Pancreas (tissue), 10 donors: ENCODE results near the gene CSNK1E. TPM values are rescaled to one million over a fixed set of nuclear protein-coding genes. Genes with fewer than 3 reads are reported as not detected.
"Not testable (repeated sequence)": the region's sequence is repeated elsewhere in the genome, so short reads cannot be mapped to it uniquely, and the experiment has no call there.

Source experiments
- ATAC-seq, 4 donors: fragments of 200-7000 bp; cut with Tn5 transposase; one replicate each; pipeline versions ENCODE4 v1.8.0 to v1.9.1; 2020; ENCODE audit warnings: mild to moderate bottlenecking in 4 of 4, moderate library complexity in 4 of 4
- DNase-seq, 6 donors: peaks; one replicate each; pipeline ENCODE4 v3.0.0-alpha.2; 2020
- FAIRE-seq: peaks from 2 replicates; lab custom pipeline; 2012; peaks lifted over from hg19 to GRCh38; lab: Jason Lieb, UNC
- H3K27ac ChIP-seq, 4 donors: fragments of 200-600 bp; sonication (generic); 1 replicate in 3 of 4; 2 replicates in 1 of 4; pipeline versions ENCODE4 v1.5.0 to v1.8.0; 2020
- H3K27me3 ChIP-seq, 4 donors: fragments of 200-600 bp; one replicate each; pipeline ENCODE4 v1.8.0; 2021
- H3K36me3 ChIP-seq, 3 donors: fragments of 200-600 bp; sonication (generic) in 1 of 3; one replicate each; pipeline versions ENCODE4 v1.5.0 to v1.8.0; 2020 to 2021
- H3K4me1 ChIP-seq, 3 donors: fragments of 200-600 bp; one replicate each; pipeline ENCODE4 v1.8.0; 2021
- H3K4me3 ChIP-seq, 4 donors: fragments of 200-600 bp; sonication (generic) in 2 of 4; one replicate each; pipeline versions ENCODE4 v1.5.0 to v1.8.0; 2020 to 2021
- H3K9me3 ChIP-seq, 4 donors: fragments of 200-600 bp; one replicate each; pipeline ENCODE4 v1.8.0; 2021
- CTCF ChIP-seq, 4 donors: fragments of 200-600 bp; sonication (generic) in 3 of 4; IDR thresholded peaks; one replicate each; pipeline versions ENCODE4 v1.5.0 to v1.8.0; 2021; ENCODE audit warnings: antibody characterized with exemption in 4 of 4
- WGBS, 2 donors: extraction: QIAGEN DNeasy Blood & Tissue Kit; methylation state at CpG; one replicate each; pipeline ENCODE4 v1.1.7; 2013; 5-methylcytosine and 5-hydroxymethylcytosine counted together
- intact Hi-C, 3 donors: fragments of 100-400 bp; cut with DNase I; formaldehyde crosslinking; loops; one replicate each; pipeline versions ENCODE4 v1.11.1 to v1.14.2; 2022
- polyA plus RNA-seq, 2 donors: library from polyadenylated mRNA; stranded (reverse); fragments of 200-250 nt; gene quantifications; one replicate each; pipeline ENCODE4 v1.2.3, GENCODE V29; 2013
- total RNA-seq, 6 donors: library from RNA; stranded (reverse); fragmentation: NEBNext Ultra II Directional in 4 of 6; extraction: Animal tissue kit (Norgen Biotek cat#: 25700) in 4 of 6; gene quantifications; one replicate each; pipeline versions ENCODE4 v1.2.1 to v1.2.4, GENCODE V29; 2021 to 2023
- donor health status: healthy with polysubstance abuse.
- donor health status: DM: no; HTN: no; CAD: no; lungs with moderate emphysema.
- donor health status: DM: no; HTN: no; CAD: no.
- donor health status: control.
- donor health status: control.
- donor health status: Bipolar disorder and iron deficiency.
- donor health status: DM: yes; HTN: yes; CAD: no.
- donor health status: DM: no; HTN: no; CAD: no.
- donor health status: DM: no; HTN: no; CAD: no.
- donor health status: DM: yes; HTN: yes; CAD: no.

The CSNK1E gene
- total and polyA plus RNA-seq, 8 donors = 52.7 to 115 (median 61.7) TPM

- Histone ChIP-seq H3K27ac (no peak overlapping the region), H3K36me3 (no peaks in the 10 kb centered on the region), H3K4me3 (no peak overlapping the region), H3K9me3 (no peaks in the 10 kb centered on the region), H3K4me1 (no peaks in the 10 kb centered on the region), H3K27me3 (no peaks in the 10 kb centered on the region)
- no peak for TF ChIP-seq CTCF (IDR thresholded peaks at IDR 0.05)
- no peak for FAIRE-seq
- no peak for ATAC-seq
- WGBS, 2 donors = 90 to 91% methylated on average over 6 of the region's 6 CpGs
- DNase-seq = peak in 4 of 6 donors; percentile 6 to 21 (median 12)
- intact Hi-C loops = loop anchor here in 1 of 3 donors (5.0 kb wide), 1 partner anchor 293 kb away; no protein-coding TSS in a partner anchor
These were observed 28.5 kb upstream of the CSNK1E start for GRCh38 chr22:38345782-38346181.

GRCh38 chr22:38339893-38340292 lies 22.7 kb upstream of the CSNK1E start:
- H3K4me3 ChIP-seq, H3K9me3 ChIP-seq, H3K36me3 ChIP-seq, H3K4me1 ChIP-seq, ATAC-seq, H3K27me3 ChIP-seq, FAIRE-seq, intact Hi-C loops, H3K27ac ChIP-seq: not testable (repeated sequence)
- WGBS, 2 donors = 85 to 88% methylated on average over 6 of the region's 6 CpGs
- peak in 2 of 6 donors; percentile 0 to 1 for DNase-seq

DNA sequence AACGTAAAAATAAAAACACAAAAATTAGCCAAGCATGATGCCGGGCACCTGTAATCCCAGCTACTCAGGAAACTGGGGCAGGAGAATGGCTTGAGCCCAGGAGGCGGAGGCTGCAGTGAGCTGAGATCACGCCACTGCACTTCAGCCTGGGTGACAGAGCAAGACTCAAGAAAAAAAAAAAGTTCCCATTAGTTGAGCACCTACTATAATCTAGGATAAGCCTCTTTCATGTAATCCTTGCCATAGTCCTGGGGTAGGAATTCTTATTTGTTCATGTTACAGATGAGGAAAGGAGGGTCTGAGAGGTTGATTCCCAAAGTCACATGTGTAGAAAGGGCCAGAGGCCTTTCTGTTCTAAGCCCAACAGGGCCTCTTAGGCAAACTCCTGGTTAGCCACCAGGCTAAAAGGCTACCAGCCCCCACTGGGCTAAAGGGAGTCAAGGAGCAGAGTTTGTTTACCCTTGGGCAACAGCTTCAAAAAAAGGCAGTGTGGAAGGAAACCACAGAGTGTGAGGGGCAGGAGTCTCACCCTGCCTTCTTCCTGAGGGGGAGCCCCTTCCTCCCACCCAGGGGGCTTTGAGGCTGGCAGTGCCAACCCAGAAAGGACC lies 21.6 kb upstream of the CSNK1E start:
- no peaks in the 10 kb centered on the region for H3K36me3 ChIP-seq
- no peak for ATAC-seq
- H3K4me1 ChIP-seq = peaks cover 0 to 5% (median 0%) of the 10 kb centered on the region in 3 donors
- no peak for TF ChIP-seq CTCF (IDR thresholded peaks at IDR 0.05)
- peak in 3 of 6 donors; percentile 1 to 7 (median 2) for DNase-seq
- H3K4me3 ChIP-seq = no peak overlapping the region
- no peak overlapping the region for H3K27ac ChIP-seq
- no peak for FAIRE-seq
- no peaks in the 10 kb centered on the region for H3K9me3 ChIP-seq
- H3K27me3 ChIP-seq = no peaks in the 10 kb centered on the region
- WGBS, 2 donors = 86 to 91% methylated on average over 4 of the region's 4 CpGs
- intact Hi-C loops = no loop called here

- 17 to 31% methylated on average over 9 of the region's 9 CpGs for WGBS, 2 donors
- Histone ChIP-seq H3K4me3 (peak overlapping the region in 2 of 4 donors; percentile 33 to 48), H3K27ac (no peak overlapping the region), H3K9me3 (no peaks in the 10 kb centered on the region), H3K4me1 (peaks cover 0 to 5% (median 0%) of the 10 kb centered on the region in 3 donors), H3K27me3 (no peaks in the 10 kb centered on the region), H3K36me3 (no peaks in the 10 kb centered on the region)
- ATAC-seq (no peak), FAIRE-seq (no peak), DNase-seq (peak in 1 of 6 donors; percentile 1)
- TF ChIP-seq CTCF (IDR thresholded peaks at IDR 0.05) = no peak
- intact Hi-C loops = no loop called here
These were observed 19.5 kb upstream of the CSNK1E start for GRCh38 chr22:38336699-38337098.

GRCh38 chr22:38335077-38335476 lies 17.8 kb upstream of the CSNK1E start:
- no peaks in the 10 kb centered on the region for H3K9me3 ChIP-seq
- no peak for TF ChIP-seq CTCF (IDR thresholded peaks at IDR 0.05)
- H3K4me3 ChIP-seq = no peak overlapping the region
- no peak for ATAC-seq
- no peak overlapping the region for H3K27ac ChIP-seq
- peaks cover 0 to 5% (median 0%) of the 10 kb centered on the region in 3 donors for H3K4me1 ChIP-seq
- H3K36me3 ChIP-seq = no peaks in the 10 kb centered on the region
- no peak for DNase-seq
- 90 to 96% methylated on average over 3 of the region's 3 CpGs for WGBS, 2 donors
- intact Hi-C loops = no loop called here
- H3K27me3 ChIP-seq = no peaks in the 10 kb centered on the region
- FAIRE-seq = no peak
